DND-41 (cell line): ENCODE results near the gene MMP25.

Experiments
- ATAC-seq: fragments of 200-7000 bp; cut with Tn5 transposase; 3 replicates; pipeline ENCODE4 v1.9.1; 2021; ENCODE audit warnings: low read depth; ENCODE audit not compliant: insufficient read depth
- DNase-seq: peaks from one replicate; pipeline ENCODE4 v3.0.0-alpha.2; 2020
- H2AFZ ChIP-seq: 2 replicates; pipeline ENCODE4 v1.6.0; 2012; ENCODE audit warnings: low read depth, low read length
- H3K27ac ChIP-seq: 2 replicates; pipeline ENCODE4 v1.5.1; 2012; ENCODE audit warnings: low read length, inconsistent platforms
- H3K27me3 ChIP-seq: fragments of 200-600 bp; sonication (generic); 2 replicates; pipeline ENCODE4 v1.6.0; 2012; ENCODE audit warnings: low read length, mild to moderate bottlenecking, inconsistent platforms; ENCODE audit not compliant: insufficient read depth, poor library complexity
- H3K36me3 ChIP-seq: 2 replicates; pipeline ENCODE4 v1.5.1; 2012; ENCODE audit warnings: low read length, inconsistent platforms; ENCODE audit not compliant: insufficient read depth
- H3K4me1 ChIP-seq: 2 replicates; pipeline ENCODE4 v1.5.1; 2012; ENCODE audit warnings: mild to moderate bottlenecking, low read length; ENCODE audit not compliant: insufficient read depth
- H3K4me2 ChIP-seq: 2 replicates; pipeline ENCODE4 v1.6.0; 2012; ENCODE audit warnings: mild to moderate bottlenecking, moderate library complexity, low read length, inconsistent platforms; ENCODE audit not compliant: insufficient read depth
- H3K4me3 ChIP-seq, 2 experiments: fragments of 200-600 bp in 1 of 2; shearing (Covaris generic) in 1 of 2; 2 replicates each; pipeline ENCODE4 v1.5.1; 2012 to 2016; ENCODE audit warnings: inconsistent platforms in 2 of 2, low read length in 2 of 2, mild to moderate bottlenecking in 2 of 2, low read depth in 1 of 2, moderate library complexity in 1 of 2
- H3K79me2 ChIP-seq: 2 replicates; pipeline ENCODE4 v1.6.0; 2012; ENCODE audit warnings: low read length, inconsistent platforms; ENCODE audit not compliant: insufficient read depth
- H3K9ac ChIP-seq: 2 replicates; pipeline ENCODE4 v1.6.0; 2012; ENCODE audit warnings: low read depth, mild to moderate bottlenecking, inconsistent platforms, low read length, moderate library complexity
- H3K9me3 ChIP-seq: 2 replicates; pipeline ENCODE4 v1.5.1; 2012; ENCODE audit warnings: low read length, moderate library complexity, mild to moderate bottlenecking, inconsistent platforms; ENCODE audit not compliant: insufficient read depth, severe bottlenecking
- H4K20me1 ChIP-seq: 2 replicates; pipeline ENCODE4 v1.6.0; 2012; ENCODE audit warnings: low read length; ENCODE audit not compliant: insufficient read depth
- EZH2 ChIP-seq: IDR thresholded peaks from 3 replicates; pipeline ENCODE4 v1.6.1; 2012; ENCODE audit warnings: borderline replicate concordance, low read depth, mild to moderate bottlenecking, moderate library complexity, low read length, inconsistent platforms; ENCODE audit not compliant: severe bottlenecking
- TF ChIP-seq, protein P1 (sequence below): IDR thresholded peaks from 2 replicates; pipeline ENCODE4 v1.5.1; 2012; ENCODE audit warnings: borderline replicate concordance, low read length, moderate library complexity, mild to moderate bottlenecking; ENCODE audit not compliant: poor library complexity, severe bottlenecking; ENCODE audit errors: extremely low read depth

The MMP25 gene

DNA sequence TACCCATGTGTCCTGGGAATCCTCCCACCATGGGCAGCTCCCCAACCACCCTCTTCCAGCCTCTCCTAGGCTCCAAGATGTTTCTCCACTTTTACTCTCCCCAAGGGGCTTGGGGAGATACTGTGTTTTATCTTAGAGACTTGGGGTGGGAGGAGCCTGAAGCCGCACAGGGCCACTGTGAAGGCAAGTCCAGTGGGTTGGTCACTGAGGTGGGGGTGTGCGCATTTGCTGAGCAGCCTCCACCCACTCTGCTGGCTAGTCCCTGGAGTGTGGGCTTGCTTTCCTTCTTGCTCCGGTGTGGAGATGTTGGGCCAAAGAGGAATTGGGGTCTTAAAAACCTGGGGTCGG, 37.7 kb upstream of the MMP25 start:
- ATAC-seq (no peak), DNase-seq (no peak)
- no peaks in the 10 kb centered on the region for H3K27me3 ChIP-seq
- no peak overlapping the region for H2AFZ ChIP-seq
- TF ChIP-seq EZH2, result no peak
- TF ChIP-seq, protein P1, sequence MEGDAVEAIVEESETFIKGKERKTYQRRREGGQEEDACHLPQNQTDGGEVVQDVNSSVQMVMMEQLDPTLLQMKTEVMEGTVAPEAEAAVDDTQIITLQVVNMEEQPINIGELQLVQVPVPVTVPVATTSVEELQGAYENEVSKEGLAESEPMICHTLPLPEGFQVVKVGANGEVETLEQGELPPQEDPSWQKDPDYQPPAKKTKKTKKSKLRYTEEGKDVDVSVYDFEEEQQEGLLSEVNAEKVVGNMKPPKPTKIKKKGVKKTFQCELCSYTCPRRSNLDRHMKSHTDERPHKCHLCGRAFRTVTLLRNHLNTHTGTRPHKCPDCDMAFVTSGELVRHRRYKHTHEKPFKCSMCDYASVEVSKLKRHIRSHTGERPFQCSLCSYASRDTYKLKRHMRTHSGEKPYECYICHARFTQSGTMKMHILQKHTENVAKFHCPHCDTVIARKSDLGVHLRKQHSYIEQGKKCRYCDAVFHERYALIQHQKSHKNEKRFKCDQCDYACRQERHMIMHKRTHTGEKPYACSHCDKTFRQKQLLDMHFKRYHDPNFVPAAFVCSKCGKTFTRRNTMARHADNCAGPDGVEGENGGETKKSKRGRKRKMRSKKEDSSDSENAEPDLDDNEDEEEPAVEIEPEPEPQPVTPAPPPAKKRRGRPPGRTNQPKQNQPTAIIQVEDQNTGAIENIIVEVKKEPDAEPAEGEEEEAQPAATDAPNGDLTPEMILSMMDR, result no peak
- H3K9me3 ChIP-seq, result no peaks in the 10 kb centered on the region
- no peak overlapping the region for H3K27ac ChIP-seq
- peaks cover 5% of the 10 kb centered on the region; the same call in 1 of the 2 replicates for H4K20me1 ChIP-seq
- peaks cover 41% of the 10 kb centered on the region for H3K4me1 ChIP-seq
- H3K79me2 ChIP-seq, result no peaks in the 10 kb centered on the region
- no peaks in the 10 kb centered on the region for H3K36me3 ChIP-seq
- H3K9ac ChIP-seq, result no peak overlapping the region
- H3K4me2 ChIP-seq, result peak overlapping the region; percentile 48
- H3K4me3 ChIP-seq, result peak overlapping the region in 1 of 2 experiments; percentile 1; a peak in 1 of 4 replicates

DNA sequence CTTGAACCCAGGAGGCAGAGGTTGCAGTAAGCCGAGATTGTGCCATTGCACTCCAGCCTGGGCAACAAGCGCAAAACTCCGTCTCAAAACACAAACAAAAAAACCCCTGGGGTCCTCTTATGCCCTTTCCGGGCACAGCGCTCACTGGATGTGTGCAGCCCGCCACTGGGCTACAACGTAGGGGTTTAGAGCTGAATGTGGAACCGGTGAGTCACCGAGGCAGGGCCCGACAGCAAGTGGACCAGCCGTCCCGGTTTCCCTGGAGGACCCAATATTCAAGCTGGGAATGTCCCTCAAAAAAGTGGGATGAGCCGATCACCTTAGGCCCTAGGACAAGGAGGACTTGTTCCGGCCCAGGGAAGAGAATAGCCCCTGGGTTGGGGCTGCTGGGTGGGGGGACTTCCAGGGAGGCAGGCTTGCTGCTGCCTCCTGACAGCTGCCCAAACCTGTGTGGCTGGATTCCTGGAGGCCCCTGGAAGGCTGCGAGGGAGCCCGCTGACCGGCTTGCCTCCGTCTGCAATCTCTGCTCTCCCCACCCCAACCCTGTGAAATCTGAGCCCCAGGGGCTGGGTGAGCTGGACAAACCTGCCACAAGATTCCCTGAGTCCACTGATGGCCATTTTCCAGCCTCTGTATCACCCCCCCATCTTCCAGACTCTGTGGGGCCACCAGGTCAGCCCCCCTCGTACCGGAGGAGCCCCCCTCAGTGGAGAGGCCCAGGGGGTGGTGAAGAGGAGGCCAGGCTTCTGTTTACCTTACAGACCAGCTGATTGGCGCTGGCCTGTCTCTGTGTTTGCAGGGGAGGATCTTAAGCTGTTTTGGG, 36.6 kb upstream of the MMP25 start:
- DNase-seq (no peak), ATAC-seq (no peak)
- H3K9me3 ChIP-seq, result no peaks in the 10 kb centered on the region
- H3K4me3 ChIP-seq, result no peak overlapping the region
- no peaks in the 10 kb centered on the region for H3K36me3 ChIP-seq
- no peak overlapping the region for H3K4me2 ChIP-seq
- H3K27me3 ChIP-seq, result no peaks in the 10 kb centered on the region
- no peaks in the 10 kb centered on the region for H3K79me2 ChIP-seq
- no peak overlapping the region for H3K27ac ChIP-seq
- TF ChIP-seq EZH2, result no peak
- TF ChIP-seq, protein P1, result no peak
- H2AFZ ChIP-seq, result no peak overlapping the region
- H3K9ac ChIP-seq, result no peak overlapping the region
- H3K4me1 ChIP-seq, result peaks cover 39% of the 10 kb centered on the region
- peaks cover 5% of the 10 kb centered on the region; the same call in 1 of the 2 replicates for H4K20me1 ChIP-seq

DNA sequence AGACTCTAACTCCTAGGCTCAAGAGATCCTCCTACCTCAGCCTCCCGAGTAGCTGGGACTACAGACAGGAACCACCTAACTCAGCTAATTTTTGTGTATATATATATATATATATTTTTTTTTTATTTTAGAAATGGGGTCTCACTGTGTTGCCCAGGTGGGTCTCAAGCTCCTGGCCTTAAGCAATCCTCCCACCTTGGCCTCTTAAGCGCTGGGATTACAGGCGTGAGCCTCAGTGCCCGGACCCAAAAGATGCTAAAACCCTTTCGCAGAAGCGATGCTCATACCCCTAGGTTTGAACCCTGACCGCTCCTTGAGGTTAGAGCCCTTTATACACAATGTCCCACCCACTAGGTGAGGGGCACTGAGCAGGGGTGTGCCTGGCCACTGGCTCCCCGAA, 35.9 kb upstream of the MMP25 start:
- no peak overlapping the region for H3K4me2 ChIP-seq
- H3K79me2 ChIP-seq, result no peaks in the 10 kb centered on the region
- peaks cover 35% of the 10 kb centered on the region for H3K4me1 ChIP-seq
- H4K20me1 ChIP-seq, result peaks cover 5% of the 10 kb centered on the region; the same call in 1 of the 2 replicates
- ATAC-seq (no peak), DNase-seq (no peak)
- H3K9me3 ChIP-seq, result no peaks in the 10 kb centered on the region
- no peaks in the 10 kb centered on the region for H3K27me3 ChIP-seq
- no peak overlapping the region for H3K9ac ChIP-seq
- no peak overlapping the region for H2AFZ ChIP-seq
- TF ChIP-seq EZH2, result no peak
- TF ChIP-seq, protein P1, result no peak
- H3K4me3 ChIP-seq, result no peak overlapping the region
- no peak overlapping the region for H3K27ac ChIP-seq
- no peaks in the 10 kb centered on the region for H3K36me3 ChIP-seq

DNA sequence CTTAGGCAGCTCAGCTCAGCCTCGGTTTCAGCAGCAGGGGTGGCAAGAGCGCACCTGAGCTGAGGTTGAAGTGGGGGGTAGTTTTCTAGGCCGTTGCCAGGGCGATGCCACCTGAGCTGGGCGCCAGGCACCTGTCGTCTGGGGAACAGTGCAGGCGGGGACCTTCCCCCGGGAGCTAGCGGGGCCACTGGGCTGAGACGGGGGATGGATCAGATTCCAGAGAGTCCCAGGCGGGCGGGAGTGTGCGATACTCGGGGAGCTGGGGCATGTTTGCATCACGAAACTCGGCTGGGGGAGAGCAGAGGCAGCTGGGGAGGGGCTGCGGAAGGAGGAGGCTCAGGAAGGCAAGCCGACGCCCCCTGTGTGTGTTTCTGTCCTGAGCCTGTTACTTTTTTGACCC, 34.1 kb upstream of the MMP25 start:
- H3K4me2 ChIP-seq, result no peak overlapping the region
- DNase-seq, result no peak
- H3K27me3 ChIP-seq, result no peaks in the 10 kb centered on the region
- H3K4me1 ChIP-seq, result peaks cover 21% of the 10 kb centered on the region
- no peaks in the 10 kb centered on the region; the same call in 1 of the 2 replicates for H4K20me1 ChIP-seq
- H3K27ac ChIP-seq, result no peak overlapping the region
- H2AFZ ChIP-seq, result no peak overlapping the region
- H3K36me3 ChIP-seq, result no peaks in the 10 kb centered on the region
- TF ChIP-seq EZH2, result no peak
- TF ChIP-seq, protein P1, result no peak
- ATAC-seq, result no peak
- H3K9ac ChIP-seq, result no peak overlapping the region
- H3K9me3 ChIP-seq, result no peaks in the 10 kb centered on the region
- no peaks in the 10 kb centered on the region for H3K79me2 ChIP-seq
- H3K4me3 ChIP-seq, result no peak overlapping the region
